ENCODE results near the gene SEPHS2. TPM values are rescaled to one million over a fixed set of nuclear protein-coding genes. Genes with fewer than 3 reads are reported as not detected.
A peak's percentile ranks its signal among the peaks of the same experiment; 100 is the strongest.

The SEPHS2 gene
- total and polyA plus RNA-seq, 7 donors: 25.0 to 213 (median 32.3) TPM

DNA sequence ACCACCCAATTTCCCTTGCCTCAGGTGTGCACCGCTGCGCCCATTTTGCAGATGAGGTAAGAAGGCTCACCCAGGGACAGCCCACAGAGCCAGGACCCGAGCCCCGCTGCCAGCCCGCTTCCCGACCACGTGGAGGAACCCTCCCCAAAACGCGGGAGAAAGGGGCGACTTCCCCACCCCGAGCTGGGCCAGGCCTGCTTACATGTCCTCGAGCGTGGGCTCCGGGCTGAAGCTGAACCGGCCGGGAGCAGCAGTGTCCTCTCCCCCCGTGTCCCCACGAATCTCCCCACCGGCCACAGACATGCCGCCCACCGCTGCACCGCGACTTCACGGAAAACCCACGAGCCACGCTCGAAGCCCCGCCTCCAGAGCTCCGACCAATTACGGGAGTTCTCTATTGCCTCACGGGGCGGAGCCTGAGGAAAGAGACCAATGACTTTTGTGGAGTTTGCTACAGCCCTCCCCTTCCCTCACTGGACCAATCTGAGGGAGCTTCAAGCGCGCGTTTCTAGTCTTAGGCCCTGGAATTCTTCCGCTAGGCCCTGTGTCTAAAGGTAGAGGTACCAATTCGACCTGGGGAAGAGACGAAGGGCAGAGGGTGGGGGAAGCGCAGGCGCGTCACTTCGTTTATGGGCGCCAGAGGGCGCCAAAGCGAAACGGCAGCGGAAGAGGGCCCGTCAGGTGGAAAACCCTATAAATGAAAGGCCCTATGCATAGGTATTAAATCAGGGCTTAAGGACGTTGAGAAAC lies 15.8 kb downstream of the SEPHS2 start, which contains the start of gene DCTPP1:
Gene DCTPP1, minus strand, starts transcription at position 353 of the 750 bp plus-strand sequence. Its CDS starts 50 bp downstream, at position 303.
- H3K4me3 ChIP-seq: peak within 1 kb of the TSS; percentile 46 to 74 (median 56)
- peaks cover 0 to 7% (median 0%) of the 10 kb centered on the region in 4 donors for H3K36me3 ChIP-seq
- TF ChIP-seq POLR2A (IDR thresholded peaks at IDR 0.05) (no peak), POLR2AphosphoS5 (IDR thresholded peaks at IDR 0.05) (peak; percentile 45 to 66 (median 56))
- TF ChIP-seq, protein P1, sequence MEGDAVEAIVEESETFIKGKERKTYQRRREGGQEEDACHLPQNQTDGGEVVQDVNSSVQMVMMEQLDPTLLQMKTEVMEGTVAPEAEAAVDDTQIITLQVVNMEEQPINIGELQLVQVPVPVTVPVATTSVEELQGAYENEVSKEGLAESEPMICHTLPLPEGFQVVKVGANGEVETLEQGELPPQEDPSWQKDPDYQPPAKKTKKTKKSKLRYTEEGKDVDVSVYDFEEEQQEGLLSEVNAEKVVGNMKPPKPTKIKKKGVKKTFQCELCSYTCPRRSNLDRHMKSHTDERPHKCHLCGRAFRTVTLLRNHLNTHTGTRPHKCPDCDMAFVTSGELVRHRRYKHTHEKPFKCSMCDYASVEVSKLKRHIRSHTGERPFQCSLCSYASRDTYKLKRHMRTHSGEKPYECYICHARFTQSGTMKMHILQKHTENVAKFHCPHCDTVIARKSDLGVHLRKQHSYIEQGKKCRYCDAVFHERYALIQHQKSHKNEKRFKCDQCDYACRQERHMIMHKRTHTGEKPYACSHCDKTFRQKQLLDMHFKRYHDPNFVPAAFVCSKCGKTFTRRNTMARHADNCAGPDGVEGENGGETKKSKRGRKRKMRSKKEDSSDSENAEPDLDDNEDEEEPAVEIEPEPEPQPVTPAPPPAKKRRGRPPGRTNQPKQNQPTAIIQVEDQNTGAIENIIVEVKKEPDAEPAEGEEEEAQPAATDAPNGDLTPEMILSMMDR (IDR thresholded peaks at IDR 0.05): peak; percentile 60 to 82 (median 62)
- intact Hi-C loops (cut with DNase I): loop anchor here (2.0 to 5.0 kb wide), 2 partner anchors 105 to 197 kb away; partner anchors contain the start of gene ZNF747
- DNase-seq: peak; percentile 98
- H3K9me3 ChIP-seq: no peaks in the 10 kb centered on the region
- no peaks in the 10 kb centered on the region for H3K27me3 ChIP-seq
- 0% methylated on average over 49 of the region's 49 CpGs for WGBS, 2 donors
- H3K4me1 ChIP-seq: peaks cover 0 to 21% (median 16%) of the 10 kb centered on the region in 4 donors
- H3K27ac ChIP-seq: peak within 1 kb of the TSS; percentile 79 to 84 (median 82)

DNA sequence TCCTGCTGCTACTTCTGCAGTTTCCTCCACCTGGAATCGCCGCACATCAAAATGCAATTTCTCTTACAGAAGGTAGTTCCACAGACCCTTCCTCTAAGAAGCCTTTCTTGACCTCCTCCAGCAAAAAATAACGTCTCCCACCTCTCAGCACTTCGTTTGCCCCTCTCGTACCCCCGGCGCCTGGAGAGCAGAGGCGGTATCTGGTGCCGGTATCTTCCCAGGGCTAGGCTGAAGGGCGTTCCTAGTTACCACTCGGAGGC lies 16.3 kb downstream of the SEPHS2 start:
- DNase-seq: no peak
- intact Hi-C loops (cut with DNase I): no loop called here
- TF ChIP-seq POLR2AphosphoS5 (IDR thresholded peaks at IDR 0.05): no peak
- TF ChIP-seq POLR2A (IDR thresholded peaks at IDR 0.05): no peak
- TF ChIP-seq, protein P1 (IDR thresholded peaks at IDR 0.05): no peak
- no peak for TF ChIP-seq EP300 (IDR thresholded peaks at IDR 0.05)
- Histone ChIP-seq H3K36me3 (peaks cover 0 to 12% (median under 1%) of the 10 kb centered on the region in 4 donors), H3K27me3 (no peaks in the 10 kb centered on the region), H3K27ac (peak overlapping the region; percentile 79 to 84 (median 82)), H3K9me3 (no peaks in the 10 kb centered on the region), H3K4me1 (peaks cover 0 to 21% (median 16%) of the 10 kb centered on the region in 4 donors), H3K4me3 (peak overlapping the region; percentile 46 to 74 (median 56))
- 0 to 2% methylated on average over 11 of the region's 11 CpGs for whole genome bisulfite sequencing, 2 donors

DNA sequence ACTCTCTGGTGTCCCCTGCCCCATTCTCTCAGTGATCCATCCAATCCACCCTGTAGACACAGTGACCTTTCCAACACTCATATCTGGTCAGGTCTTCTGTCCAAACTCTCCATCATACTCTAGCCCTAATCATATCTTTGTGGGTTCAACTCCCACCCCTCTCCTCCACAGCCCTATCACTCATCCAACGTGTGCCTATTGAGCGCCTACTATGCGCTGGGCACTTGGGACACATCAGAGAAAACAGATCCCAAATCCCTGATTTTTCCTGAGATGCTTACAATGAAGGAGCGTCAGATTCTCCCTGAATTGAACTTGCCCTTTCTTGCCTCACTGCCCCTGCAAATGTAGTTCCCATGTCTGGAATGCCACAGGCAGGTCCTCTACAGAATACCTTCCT lies 17.6 kb downstream of the SEPHS2 start:
- H3K27ac ChIP-seq: peak overlapping the region in 1 of 4 donors; percentile 83
- intact Hi-C loops (cut with DNase I): no loop called here
- H3K4me1 ChIP-seq: peaks cover 0 to 21% (median 16%) of the 10 kb centered on the region in 4 donors

DNA sequence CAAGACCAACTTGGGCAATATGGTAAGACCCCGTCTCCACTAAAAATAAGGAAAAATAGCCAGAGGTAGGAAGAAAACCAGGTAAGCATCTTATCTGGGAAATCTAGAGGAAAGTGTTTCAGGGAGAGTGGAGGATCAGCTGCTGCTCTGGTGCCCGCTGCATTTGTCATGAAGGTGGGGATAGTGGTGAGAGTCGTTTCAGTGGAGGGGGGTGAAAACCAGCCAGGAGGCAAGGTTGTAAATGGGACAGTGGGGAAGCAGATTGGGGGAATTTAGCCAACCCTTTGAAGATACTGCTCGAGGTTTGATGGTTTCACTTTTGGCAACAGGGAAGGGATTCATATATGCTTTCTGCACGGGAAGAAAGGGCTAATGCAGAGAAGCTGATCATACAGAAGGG lies 24.7 kb downstream of the SEPHS2 start:
- no peak overlapping the region for H3K27ac ChIP-seq
- peaks cover 0 to 14% (median 12%) of the 10 kb centered on the region in 4 donors for H3K4me1 ChIP-seq
- intact Hi-C loops (cut with DNase I): no loop called here
- H3K27me3 ChIP-seq: no peaks in the 10 kb centered on the region
- no peak overlapping the region for H3K4me3 ChIP-seq
- no peak for TF ChIP-seq POLR2AphosphoS5 (IDR thresholded peaks at IDR 0.05)
- TF ChIP-seq POLR2A (IDR thresholded peaks at IDR 0.05): no peak
- TF ChIP-seq EP300 (IDR thresholded peaks at IDR 0.05): no peak
- TF ChIP-seq, protein P1 (IDR thresholded peaks at IDR 0.05): no peak
- peaks cover 0 to 27% (median 7%) of the 10 kb centered on the region in 4 donors for H3K36me3 ChIP-seq
- DNase-seq: no peak
- 64 to 74% methylated on average over 5 of the region's 5 CpGs for WGBS, 2 donors
- no peaks in the 10 kb centered on the region for H3K9me3 ChIP-seq

More for the DNA sequence above, 17.6 kb downstream of the SEPHS2 start:
- 86 to 94% methylated on average over 4 of the region's 4 CpGs for WGBS, 2 donors
- no peak for TF ChIP-seq POLR2AphosphoS5 (IDR thresholded peaks at IDR 0.05)
- TF ChIP-seq POLR2A (IDR thresholded peaks at IDR 0.05): no peak
- TF ChIP-seq, protein P1 (IDR thresholded peaks at IDR 0.05): no peak
- no peaks in the 10 kb centered on the region for H3K27me3 ChIP-seq
- H3K9me3 ChIP-seq: no peaks in the 10 kb centered on the region
- H3K4me3 ChIP-seq: no peak overlapping the region
- DNase-seq: no peak
- peaks cover 0 to 25% (median 4%) of the 10 kb centered on the region in 4 donors for H3K36me3 ChIP-seq
